Measurements from ENCODE around the gene MRPS25. TPM values are rescaled to one million over a fixed set of nuclear protein-coding genes. Genes with fewer than 3 reads are reported as not detected.

MRPS25 gene
- total RNA-seq, 4 donors from 2014 or later = 49.6 to 120 (median 94.2) TPM

DNA sequence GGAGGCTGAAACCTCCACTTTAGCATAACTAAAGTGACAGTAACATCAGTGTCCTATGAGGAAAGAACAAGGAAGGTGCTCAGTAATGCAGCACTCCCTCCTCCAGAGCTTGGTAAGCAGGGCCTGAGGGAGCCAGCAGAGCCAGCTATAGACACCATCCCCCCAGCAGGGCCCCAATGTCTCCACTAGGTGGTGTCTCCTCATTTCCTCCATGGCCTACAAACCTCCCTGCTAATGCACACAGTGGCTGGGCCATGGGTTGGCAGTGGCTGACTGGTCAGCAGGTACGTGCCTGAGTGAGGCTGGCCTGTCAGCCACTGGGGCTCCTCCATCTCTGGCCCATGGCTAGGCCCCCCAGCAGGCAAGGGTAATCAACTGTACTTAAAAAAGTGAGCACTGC, 13.6 kb downstream of the MRPS25 start:
- Histone ChIP-seq H3K27ac (peak overlapping the region in 2 of 4 donors; percentile 42 to 58), H3K4me1 (peaks cover 0 to 6% (median 3%) of the 10 kb centered on the region in 4 donors), H3K4me3 (no peak overlapping the region), H3K9me3 (no peaks in the 10 kb centered on the region), H3K36me3 (peaks cover 0 to 70% (median 0%) of the 10 kb centered on the region in 3 donors), H3K27me3 (no peaks in the 10 kb centered on the region)
- peak; percentile 34 to 68 (median 59) for DNase-seq
- TF ChIP-seq POLR2A (IDR thresholded peaks at IDR 0.05) = no peak
- TF ChIP-seq, protein P1, sequence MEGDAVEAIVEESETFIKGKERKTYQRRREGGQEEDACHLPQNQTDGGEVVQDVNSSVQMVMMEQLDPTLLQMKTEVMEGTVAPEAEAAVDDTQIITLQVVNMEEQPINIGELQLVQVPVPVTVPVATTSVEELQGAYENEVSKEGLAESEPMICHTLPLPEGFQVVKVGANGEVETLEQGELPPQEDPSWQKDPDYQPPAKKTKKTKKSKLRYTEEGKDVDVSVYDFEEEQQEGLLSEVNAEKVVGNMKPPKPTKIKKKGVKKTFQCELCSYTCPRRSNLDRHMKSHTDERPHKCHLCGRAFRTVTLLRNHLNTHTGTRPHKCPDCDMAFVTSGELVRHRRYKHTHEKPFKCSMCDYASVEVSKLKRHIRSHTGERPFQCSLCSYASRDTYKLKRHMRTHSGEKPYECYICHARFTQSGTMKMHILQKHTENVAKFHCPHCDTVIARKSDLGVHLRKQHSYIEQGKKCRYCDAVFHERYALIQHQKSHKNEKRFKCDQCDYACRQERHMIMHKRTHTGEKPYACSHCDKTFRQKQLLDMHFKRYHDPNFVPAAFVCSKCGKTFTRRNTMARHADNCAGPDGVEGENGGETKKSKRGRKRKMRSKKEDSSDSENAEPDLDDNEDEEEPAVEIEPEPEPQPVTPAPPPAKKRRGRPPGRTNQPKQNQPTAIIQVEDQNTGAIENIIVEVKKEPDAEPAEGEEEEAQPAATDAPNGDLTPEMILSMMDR (IDR thresholded peaks at IDR 0.05) = peak in 4 of 6 experiments; percentile 55 to 63 (median 59)

DNA sequence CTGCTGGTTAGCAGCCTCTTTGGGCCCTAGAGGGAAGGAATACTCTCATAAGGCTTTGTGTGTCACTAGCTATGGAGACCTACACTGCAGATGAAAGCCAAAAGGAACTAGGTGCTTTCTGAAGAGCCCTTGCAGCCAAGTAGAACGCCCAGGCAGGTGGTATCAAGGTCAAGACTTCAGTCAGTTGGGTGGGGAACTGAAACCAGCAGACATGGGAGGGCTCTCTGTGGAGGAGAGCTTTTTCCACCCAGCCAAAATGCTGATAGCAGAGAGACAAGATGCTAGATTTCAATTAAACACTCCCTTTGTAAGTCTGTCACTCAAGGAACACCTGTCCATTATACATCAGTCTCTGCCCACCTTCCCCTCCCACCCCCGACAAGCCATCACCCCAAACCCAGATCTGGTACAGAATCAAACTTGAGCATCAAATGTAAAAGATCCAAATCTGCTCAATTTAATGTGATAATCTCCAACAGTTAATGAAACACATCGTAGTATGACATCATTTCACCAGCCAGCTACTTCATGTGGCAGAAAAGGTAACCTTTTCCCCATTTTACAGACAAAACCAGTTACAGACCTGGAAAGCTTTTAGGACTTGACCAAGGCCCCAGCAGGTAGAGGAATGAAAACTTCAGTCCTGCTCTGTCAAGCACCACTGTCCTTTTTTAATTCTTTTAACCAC, 14.6 kb downstream of the MRPS25 start:
- peaks cover 0 to 75% (median 0%) of the 10 kb centered on the region in 3 donors for H3K36me3 ChIP-seq
- H3K27me3 ChIP-seq = no peaks in the 10 kb centered on the region
- TF ChIP-seq, protein P1 (IDR thresholded peaks at IDR 0.05) = no peak
- no peak for TF ChIP-seq POLR2A (IDR thresholded peaks at IDR 0.05)
- peaks cover 0 to 6% (median 3%) of the 10 kb centered on the region in 4 donors for H3K4me1 ChIP-seq
- DNase-seq = peak in 2 of 3 donors; percentile 66 to 72
- H3K9me3 ChIP-seq = no peaks in the 10 kb centered on the region
- no peak overlapping the region for H3K4me3 ChIP-seq
- peak overlapping the region in 2 of 4 donors; percentile 42 to 58 for H3K27ac ChIP-seq

DNA sequence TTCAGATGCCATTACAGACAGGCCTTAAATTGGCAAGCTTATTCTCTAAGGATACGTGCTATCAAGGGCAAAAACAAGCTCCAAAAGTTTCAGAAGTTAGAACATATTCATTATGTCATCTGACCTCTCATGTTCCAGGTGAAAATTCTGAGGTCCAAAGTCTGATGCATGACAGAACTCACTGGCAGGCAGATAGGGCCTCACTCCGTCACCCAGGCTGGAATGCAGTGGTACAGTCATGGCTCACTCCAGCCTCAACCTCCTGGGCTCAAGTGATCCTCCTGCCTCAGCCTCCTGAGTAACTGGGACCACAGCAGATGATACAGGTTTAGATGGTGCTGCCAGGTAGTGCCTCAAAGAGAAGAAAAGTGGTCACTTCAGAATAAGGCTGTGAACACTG, 15.5 kb downstream of the MRPS25 start:
- H3K27me3 ChIP-seq = no peaks in the 10 kb centered on the region
- DNase-seq = no peak
- no peak overlapping the region for H3K27ac ChIP-seq
- H3K9me3 ChIP-seq = no peaks in the 10 kb centered on the region
- no peak overlapping the region for H3K4me3 ChIP-seq
- no peak for TF ChIP-seq POLR2A (IDR thresholded peaks at IDR 0.05)
- TF ChIP-seq, protein P1 (IDR thresholded peaks at IDR 0.05) = no peak
- H3K36me3 ChIP-seq = peaks cover 0 to 84% (median 0%) of the 10 kb centered on the region in 3 donors
- peaks cover 0 to 6% (median 3%) of the 10 kb centered on the region in 4 donors for H3K4me1 ChIP-seq

DNA sequence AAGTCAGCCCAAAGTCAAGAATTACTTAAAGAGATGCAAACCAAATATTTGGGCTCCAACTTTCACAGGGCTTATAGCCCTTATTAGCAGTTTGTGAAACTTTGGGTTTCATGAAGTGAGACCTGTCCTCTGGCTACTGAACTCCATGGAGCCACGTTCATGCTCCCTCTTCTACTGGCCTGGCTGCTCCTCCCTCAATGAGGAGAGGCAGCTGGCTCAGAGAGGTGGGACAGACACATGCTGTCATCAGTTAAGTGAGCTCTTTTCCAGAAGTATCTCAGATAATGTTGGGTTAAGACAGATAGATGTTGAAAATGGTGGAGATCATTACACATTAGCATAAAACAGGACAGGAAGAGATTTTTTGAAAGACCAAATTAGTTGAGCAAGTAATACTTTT, 19.4 kb downstream of the MRPS25 start:
- Histone ChIP-seq H3K36me3 (peaks cover 0 to 98% (median 0%) of the 10 kb centered on the region in 3 donors), H3K9me3 (no peaks in the 10 kb centered on the region)
- TF ChIP-seq, protein P1 (IDR thresholded peaks at IDR 0.05) = no peak
- TF ChIP-seq POLR2A (IDR thresholded peaks at IDR 0.05) = no peak

DNA sequence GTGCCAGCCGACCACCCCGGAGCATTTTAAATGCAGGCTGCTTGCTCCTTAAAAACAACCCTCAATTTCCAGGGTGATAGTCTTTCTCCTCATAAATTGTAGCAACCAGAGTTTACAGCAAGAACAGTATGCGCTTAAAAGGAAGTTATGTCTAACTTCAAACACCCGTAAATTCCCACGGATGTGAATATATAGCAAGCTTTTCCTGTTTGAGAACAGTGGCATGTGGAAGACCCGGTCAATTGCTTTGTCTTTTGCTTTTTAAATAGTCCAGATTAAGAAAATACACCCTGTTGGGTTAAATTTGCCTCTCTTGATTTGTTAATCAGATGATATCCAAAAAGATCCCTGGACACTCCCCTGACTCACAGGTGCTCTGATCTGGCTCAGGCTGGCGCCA, 20.8 kb downstream of the MRPS25 start:
- Histone ChIP-seq H3K9me3 (no peaks in the 10 kb centered on the region), H3K4me3 (no peak overlapping the region), H3K4me1 (no peaks in the 10 kb centered on the region), H3K36me3 (peaks cover 0 to 98% (median 0%) of the 10 kb centered on the region in 3 donors), H3K27me3 (no peaks in the 10 kb centered on the region), H3K27ac (no peak overlapping the region)
- no peak for DNase-seq
- TF ChIP-seq, protein P1 (IDR thresholded peaks at IDR 0.05) = no peak
- TF ChIP-seq POLR2A (IDR thresholded peaks at IDR 0.05) = no peak

More for the DNA sequence above, 19.4 kb downstream of the MRPS25 start:
- Histone ChIP-seq H3K27ac (no peak overlapping the region), H3K4me1 (no peaks in the 10 kb centered on the region), H3K27me3 (no peaks in the 10 kb centered on the region), H3K4me3 (no peak overlapping the region)
- DNase-seq = no peak
